HS-5 (cell line): ENCODE measurements around the gene TGM1.

Experiments used
- DNase-seq: peaks from one replicate; pipeline ENCODE4 v3.0.0-alpha.2; 2012; ENCODE audit warnings: low read depth

The TGM1 gene

DNA sequence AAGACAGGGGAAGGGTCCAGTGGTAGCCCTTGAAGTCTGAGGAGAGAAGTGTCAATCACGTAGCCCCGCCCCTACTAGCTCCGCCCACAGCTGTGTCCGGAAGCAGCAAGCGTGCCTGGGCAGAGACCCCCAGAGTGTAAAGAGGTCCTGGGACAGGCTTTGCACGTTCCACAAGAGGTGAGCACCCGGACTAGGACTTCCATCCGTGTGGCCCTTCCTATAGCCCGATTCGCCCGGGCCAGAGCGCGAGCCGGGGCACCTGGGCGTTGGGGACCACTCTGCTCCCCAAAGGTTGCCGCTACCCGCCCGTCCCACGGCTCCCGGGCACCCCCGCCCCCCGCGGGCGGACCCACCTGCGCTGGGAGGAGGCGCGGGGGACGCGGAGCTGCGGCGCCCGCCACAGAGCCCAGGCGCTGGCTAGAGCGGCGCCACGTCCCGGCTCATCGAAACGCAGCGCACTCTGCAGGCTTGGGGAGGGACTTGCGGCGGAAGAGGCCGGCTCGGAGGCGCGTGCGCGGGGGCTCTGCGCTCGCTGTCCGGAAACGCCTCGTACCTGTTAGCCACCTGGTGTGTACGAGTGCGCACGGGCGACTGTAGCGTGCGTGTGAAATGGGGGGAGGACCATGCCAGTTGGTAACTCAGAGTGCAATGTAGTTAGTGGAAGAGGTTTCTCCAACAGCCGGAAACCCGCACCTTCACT, 8.3 kb upstream of the TGM1 start, which contains the start of gene RABGGTA:
TSS of gene RABGGTA (minus strand) at position 464 of the 700 bp plus-strand sequence. CDS start 482 bp downstream, outside the sequence.
- peak; percentile 19 for DNase-seq

DNA sequence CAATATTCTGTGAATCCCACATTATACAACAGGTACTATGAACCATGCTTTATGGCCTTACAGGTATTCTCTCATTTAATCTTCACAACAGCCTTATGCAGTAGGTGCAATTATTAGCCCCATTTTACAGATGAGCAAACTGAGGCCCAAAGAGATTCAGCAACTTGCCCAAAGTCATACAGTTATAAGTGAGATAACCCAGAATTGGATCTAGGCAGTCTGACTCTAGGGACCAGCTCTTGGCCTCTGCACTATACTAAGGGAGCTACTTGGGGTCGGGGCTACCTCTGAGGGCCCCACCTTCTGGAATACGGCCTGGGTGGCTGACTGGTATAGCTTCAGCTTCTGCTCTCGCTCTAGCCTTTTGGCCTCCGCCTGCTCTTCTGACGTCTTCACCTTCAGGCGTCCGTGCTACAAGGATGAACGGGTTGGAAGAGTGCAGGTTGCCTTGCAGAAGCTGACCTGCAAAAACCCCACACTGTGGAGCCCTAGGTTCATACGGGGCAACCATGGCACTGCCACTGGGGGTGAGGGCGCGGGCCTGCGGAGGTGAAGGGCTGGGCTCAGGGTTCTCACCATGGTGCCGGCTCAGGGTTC, 7.7 kb upstream of the TGM1 start:
- peak; percentile 3 for DNase-seq

DNA sequence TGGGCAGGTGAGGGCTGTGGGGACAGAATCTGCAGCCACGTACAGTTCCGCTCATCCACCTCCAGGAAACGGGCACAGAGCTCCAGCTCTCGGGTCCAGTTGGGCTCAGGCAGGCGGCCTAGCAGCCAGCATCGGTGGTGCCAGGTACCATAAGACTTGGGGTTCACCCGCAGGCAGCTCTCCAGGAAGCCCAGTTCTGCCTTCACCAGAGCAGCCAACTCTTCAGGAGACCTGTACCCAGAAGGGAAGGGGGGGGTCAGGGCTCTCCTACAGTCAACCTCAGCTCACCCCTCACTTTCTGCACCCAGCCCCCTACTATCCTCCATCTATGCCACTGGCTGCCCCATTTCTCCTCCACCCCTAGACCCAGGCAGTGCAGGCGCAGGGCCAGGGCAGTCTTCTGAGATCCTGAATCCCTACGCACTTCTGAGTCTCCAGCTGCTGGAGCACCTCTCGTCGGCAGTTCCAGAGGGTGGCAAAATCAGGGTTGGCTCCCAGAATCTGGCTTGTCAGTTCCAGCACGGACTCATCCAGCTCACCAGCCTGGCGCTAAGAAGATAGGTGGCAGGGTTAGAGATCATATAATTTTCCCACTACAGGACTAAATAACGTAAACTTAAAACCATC, 7.0 kb upstream of the TGM1 start:
- DNase-seq, result no peak

DNA sequence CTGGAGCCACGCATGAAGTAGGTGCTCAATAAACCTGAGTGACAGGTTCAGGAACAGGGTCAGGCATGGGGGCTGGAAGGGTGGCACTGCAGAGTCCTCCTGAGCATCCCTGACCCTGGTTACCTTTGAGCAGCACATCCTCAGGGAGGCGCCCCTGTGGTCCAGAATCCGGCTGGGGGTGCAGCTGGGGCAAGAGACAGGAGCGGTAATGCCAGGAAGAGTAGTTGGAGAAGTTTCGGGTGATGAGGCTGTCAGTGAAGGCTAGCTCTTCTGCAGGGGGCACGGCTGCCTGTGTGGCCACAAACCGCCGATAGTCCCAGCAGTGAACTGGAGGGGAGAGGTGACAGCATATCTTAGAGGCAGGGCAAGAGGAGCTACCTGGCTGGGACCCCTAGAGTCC, 6.4 kb upstream of the TGM1 start:
- no peak for DNase-seq

DNA sequence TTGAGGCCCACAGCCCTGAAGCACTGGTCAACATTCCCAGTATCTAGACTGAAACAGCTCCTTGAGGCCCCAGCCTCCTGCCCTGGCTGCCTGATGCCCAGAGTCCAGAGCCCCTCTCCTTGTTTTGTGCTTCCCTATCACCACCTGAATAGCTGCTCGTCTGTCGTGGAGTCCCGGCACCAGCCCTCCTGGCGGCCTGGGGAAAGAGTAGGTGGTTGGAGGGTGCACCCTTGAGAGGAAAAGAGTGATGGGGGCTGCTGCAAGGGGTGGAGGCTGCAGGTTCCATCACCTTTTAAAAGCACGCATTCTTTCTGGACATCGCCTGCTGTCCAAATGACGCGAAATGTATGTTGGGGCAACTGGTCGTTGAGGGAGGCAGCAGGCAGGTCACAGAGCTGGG, 5.2 kb upstream of the TGM1 start:
- no peak for DNase-seq

DNA sequence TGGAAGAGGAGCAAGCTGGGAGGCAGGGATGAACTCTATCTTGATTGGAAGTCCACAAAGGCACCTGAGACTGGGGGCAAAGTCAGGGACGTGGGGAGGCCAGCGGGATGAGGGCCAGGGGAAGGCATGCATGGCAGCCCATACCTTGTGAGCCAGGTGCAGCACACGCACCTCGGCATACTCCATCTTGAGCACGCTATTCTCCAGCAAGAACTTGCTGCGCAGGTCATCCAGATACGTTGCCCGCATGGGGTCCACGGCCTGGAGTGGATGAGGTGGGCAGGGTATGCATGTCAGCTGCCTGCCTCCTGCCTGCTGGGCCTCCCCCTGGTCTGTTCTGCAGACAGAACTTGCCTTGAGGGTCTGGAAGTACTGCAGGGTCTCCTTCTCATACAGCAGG, 4.5 kb upstream of the TGM1 start:
- no peak for DNase-seq

DNA sequence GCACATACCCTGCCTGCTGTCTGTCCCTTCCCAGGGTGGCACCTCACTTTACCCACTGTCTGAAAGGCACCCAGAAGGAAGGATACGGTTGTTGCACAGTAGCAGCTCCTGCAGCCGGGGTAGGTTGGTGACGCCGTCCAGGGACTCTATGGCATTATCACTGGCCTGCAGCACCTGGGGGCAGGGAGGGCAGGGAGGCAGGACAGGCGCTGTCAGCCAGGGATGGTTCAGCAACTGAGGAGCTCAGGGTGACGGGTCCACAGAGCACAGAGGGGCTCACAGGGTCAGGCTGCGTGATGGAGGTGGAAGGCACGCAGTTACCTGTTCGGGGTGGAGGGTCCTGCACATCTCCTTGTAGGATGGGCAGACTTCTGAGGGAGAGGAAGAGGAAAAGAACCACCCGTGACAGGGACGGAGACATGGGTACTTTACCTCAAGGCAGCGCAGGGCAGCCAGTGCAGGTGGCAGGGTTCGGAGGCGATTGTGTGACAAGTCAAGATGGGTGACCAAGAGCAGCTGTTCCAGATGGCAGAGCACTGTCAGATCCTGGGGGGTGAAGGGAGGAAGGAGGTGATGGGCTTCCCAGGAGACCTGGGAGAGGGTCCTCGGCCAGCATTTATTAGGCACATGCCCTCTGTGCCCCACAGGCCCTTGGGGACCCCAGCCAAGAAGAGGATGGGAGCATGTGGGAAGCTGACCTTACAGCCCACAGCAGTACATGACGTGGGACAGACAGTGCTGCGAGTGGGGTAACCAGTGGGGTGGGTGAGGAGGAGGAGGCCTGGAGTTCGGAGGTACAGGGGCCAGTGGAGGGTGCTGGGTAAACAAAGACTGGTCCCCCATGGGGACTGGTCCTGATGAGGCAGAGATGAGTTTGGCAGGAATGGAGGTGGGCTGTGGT, 3.6 kb upstream of the TGM1 start:
- no peak for DNase-seq

DNA sequence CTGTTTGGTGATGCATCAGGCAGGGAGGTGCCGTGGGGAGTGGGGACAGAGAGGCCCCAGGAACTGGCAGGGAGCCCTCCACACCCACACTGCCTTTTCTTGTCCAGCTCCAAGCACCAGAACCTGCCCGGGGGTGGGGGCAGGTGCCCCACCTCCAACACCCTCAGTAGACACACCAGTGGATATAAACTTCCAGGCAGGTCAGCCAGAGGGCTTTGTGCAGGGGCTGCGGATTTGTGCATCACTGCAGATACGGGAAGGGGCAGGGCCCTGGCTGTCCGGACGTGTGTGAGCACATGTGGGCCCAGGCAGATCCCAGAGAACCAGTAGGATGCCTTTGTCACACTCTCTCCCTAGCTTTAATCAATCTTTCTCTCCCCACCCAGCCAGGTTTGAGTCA, 1.3 kb upstream of the TGM1 start:
- no peak for DNase-seq

DNA sequence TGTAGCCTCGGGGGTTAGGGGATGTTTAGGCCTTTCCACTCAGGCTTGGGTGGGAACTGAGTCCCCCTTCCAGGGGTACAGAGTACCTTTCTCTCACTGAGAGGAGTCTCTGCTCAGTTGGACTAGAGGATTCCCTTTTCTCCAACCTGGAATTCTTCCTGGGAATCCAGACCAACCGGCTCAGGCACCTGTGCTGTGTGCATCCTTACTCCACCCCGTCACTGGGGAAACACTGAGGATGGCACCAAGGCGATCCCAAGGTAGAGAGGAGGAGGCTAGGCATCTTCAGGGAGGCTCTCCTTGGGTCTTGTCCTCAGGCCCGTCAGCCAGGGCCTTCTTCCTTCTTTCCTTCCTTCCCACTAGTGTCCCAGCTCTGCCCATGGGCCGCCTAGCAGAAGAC, 871 bp upstream of the TGM1 start:
- no peak for DNase-seq

DNA sequence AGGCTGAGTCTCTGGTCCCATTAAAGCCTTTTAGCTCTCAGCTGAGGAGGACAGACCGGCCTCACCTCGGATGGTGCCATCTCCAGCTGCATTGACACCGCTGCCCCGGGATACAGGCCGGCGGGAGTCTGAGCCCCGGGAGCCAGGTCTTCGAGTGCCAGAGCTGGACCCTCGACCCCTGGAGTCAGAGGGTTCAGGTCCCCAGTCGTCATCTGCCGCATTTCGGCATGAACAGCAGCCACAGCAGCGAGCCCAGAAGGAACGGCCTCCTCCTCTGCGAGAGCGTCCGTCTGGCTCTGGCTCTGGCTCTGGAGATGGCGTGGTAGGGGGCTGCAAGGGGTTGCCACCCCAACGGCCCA, 1.0 kb downstream of the TGM1 start:
- no peak for DNase-seq

DNA sequence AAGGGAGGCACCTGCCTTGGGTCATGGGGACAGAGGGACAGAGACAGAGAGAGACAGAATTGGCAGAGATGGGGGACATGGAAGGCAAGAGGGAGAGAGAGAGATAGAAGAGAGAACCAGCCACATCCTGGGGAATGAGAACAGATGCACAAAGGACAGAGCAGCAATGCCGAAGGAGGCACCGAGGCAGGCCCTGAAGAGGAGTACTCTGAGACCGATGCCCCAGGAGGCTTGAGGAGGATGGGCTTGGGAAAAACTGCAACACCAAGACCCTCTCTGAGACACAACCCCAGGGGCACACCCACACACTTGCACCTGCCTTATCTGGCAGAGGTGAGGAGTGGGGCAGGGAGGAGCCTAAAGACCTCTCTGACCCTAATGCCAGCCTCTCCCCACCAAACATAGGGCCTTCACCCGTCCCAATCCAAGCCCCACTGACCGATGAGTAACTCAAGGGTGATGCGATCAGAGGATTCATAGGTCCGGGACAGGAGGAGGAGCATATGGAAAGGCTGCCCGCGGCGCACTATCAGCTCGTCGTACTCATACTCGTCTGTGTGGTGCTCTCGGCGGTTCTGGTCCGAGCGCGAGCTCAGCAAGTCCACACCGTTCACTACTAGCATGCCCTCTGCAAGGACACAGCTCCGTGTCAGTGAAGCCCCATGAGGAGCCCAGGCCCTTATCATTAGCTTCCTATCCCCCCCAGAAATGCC, 1.6 kb downstream of the TGM1 start:
- no peak for DNase-seq

DNA sequence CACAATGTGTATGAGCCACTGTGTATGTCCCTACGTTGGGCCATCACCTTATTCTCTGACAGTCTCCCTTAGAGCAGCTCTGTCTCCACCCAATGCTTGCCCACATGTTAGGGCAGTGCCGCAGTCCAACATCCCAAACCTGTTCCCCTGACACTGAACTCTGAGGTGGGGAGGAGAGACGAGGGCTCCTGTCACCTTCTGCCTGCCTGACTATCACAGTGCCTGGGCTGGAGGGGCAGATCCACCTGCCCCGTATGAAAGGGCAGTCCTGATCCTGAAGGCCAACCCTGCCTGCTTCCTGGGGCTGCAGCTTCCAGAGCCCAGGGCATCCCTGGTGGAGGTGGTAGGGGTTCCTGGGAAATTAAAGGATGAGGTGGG, 2.2 kb downstream of the TGM1 start:
- DNase-seq, result no peak

DNA sequence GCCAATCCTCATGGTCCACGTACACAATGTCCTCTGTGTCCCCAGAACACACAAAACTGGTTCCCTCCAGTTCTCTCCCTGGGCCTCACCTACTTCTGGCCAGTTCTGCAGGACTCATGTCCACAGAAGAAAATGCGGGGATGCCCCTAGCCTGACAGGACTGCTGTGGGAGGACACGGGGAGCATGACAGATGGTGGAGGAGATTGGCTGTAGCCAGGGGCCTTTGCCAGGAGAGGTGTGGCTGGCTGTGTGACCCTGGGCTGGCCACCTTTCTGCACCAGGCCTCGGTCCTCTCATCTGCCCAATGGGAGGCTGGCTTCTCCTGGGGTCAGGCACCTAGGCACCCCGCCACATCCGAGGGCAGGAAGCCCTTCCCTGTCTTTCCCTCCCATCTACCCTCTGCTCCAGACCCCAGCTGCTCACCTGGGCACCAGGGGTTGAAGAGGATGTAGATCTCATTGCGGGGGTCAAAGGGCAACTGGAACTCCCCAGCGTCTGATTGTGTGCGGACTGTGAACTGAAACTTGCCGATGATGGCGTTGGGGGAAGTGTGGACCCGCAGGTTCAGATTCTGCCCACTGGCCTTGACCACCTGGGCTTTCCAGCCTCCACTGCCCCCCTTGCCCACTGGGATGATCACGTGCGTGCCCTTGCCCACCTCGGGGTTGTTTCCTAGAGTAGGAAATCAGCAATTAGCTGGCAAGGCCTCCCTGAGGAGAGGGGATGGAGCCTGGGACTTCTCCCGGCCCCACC, 2.8 kb downstream of the TGM1 start:
- DNase-seq, result no peak

DNA sequence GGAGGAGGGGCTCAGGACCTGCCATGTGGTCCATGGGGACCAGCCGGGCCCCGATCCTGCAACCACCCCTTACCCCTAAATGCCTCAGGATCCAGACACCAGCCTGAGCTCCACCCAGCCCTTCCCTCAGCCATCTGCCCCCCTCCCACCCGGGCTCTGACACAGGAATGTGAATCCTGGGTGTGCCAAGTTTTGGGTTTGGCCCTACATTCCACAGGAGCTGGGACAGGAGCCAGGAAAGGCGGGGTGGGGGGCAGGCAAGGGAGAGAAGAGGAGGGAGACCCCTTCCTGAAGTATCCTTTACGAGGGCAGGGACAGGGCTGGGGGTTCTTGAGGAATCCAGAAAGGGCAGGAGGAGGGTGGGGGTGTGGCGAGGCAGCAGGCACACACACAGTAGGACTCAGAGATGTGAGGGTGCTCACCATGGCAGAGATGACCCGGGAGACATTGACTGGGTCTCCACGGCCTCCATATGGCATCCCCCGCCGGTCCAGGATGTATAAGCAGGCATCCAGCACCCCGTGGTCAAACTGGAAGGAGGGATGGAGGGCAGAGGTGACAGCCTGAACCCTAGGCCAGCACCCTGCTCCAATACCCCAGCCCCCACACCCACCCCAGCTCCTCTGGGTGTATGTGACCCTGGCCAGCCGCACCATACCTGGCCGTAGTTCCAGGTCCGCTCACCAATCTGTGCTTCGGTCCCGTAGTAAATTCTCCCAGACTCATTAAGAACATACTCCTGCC, 3.5 kb downstream of the TGM1 start:
- DNase-seq, result no peak

DNA sequence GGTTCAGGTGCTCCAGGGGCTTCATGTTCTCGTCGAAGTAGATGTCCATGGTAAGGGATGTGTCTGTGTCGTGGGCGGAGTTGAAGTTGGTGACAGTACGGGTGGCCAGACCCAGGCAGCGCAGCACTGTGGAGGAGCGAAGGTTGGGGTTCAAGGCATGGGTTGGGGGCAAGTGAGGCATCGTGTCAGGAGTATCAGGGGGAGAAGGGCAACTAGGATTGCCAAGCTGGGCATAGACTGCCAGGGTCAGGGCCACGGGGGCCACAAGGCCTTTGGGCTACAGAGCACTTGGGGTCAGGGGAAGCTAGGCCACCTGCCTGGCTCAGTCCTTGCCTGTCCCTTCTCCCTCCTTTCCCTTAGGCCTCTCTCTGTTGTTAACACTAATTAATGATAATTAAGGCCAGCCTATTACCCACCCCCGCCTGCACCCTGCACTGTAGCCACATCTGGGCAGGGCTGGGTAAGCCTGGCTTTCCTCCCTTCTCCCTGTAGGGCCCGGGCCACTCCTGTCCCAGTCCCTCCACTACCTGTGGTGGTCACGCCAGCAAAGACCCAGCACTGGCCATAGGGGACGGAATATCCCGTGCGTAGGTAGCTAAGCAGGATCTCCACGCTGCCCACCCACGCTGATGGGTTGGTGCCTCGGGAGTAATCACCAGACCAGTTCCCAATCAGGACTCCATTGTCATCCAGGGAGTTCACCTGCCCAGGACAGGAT, 4.3 kb downstream of the TGM1 start:
- no peak for DNase-seq

DNA sequence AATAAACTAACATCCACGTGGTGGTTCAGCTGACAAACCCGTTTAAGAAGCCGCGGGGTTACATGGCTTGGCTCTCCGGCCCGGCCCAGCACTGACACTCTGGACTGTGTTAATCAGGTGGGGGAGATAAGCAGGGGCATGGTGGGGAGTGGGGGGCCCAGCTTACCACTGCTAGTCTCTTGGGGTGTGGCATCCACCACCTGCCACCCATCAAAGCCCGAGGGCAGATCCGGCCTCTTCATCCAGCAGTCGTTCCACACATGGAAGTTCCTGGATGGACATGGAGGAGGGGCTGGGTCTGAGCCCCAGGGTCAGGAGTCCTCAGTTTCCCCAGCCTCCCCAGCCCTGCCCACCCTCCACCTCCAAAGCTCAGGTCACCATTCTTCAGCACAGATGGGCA, 4.9 kb downstream of the TGM1 start:
- no peak for DNase-seq

DNA sequence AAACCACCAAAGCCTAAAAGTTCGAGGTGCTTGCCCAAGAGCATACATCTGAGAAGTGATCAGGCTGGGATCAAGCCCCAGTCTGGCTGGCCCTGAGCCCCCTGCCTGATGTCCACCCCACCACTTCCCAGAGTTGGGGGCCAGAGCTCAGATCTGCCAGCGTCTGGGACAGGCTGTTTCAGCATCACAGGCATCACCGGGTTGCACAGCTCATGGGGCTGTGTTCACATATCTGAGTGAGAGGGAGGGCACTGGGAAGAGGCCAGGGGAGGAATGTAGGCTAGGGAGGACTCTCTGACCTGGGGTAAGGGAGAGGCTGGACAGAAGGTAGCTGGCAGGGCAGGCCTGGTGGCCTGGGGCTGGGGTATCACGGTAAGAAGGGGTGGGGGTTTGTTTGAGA, 6.0 kb downstream of the TGM1 start:
- no peak for DNase-seq

DNA sequence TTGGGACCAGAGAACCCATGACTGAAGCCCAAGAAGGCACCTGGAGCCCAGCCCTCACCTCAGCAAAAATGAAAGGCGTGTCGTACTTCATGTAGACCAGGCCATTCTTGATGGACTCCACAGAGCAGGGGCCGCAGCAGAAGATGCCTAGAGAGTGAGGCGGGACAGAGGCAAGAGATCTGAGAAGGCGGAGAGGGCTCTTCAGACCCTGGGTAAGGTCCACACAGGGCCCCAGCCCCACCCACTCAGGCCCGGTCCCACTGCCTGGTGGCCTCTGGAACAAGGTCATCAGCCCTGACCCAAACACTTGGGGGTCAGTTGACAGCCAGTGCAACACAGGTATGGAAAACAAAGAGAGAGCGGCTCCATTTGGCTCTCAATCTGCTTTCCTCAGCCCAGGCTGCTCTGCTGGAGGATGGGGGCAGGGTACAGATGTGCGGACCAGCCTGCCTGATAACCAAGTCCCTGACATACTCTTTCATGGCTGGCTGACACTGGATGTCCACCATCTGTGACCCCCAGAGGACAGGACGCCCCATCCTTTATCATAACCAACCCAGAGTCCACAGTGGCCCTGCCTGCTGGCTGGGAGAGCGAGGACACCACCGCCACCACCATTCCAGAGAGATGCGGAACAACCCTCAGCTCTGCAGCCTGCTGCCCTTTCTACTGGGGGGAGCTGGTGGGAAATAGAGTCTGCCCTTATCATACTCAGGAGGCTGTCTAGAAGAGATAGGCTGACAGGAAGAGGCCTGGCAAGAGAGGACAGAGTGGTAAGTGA, 6.9 kb downstream of the TGM1 start:
- DNase-seq, result no peak

DNA sequence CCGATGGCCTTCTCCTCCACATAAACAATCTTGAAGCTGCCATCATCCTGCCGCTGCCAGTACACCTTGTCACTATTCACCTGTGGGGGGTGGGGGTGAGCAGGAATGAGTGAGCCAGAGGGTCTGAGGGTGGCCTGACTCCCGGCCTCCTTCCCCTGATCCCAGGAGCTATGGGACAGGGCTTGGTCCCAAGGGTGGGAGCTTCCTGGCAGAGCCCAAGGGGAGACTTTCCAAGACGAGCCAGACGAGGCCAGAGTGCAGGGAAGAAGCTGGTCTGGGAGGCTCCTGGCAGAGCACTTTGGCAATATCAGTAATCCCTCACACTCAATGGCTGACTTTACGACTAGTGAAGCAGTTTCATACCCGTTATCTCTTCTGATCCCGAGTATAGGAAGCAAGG, 7.5 kb downstream of the TGM1 start:
- no peak for DNase-seq
